ENCODE results near the gene PPP5C.

Gene PPP5C

GRCh38 chr19:46340051-46340659, 6.7 kb upstream of the PPP5C start:
- Histone ChIP-seq H3K9ac (ENCODE audit: low read depth, low read length) (no peak overlapping the region), H3K27ac (ENCODE audit: low read length) (no peak overlapping the region), H3K27me3 (ENCODE audit: insufficient read depth, low read length) (no peaks in the 10 kb centered on the region), H3K36me3 (ENCODE audit: insufficient read depth, low read depth, low read length) (0 out of 2 replicates have a peak, but pooled peaks cover 6% of the 10 kb centered on the region), H3K4me3 (ENCODE audit: low read length) (no peak overlapping the region), H3K4me1 (ENCODE audit: insufficient read depth, low read length) (no peaks in the 10 kb centered on the region), H3K9me3 (ENCODE audit: insufficient read depth, low read depth, low read length) (no peaks in the 10 kb centered on the region)

GRCh38 chr19:46341937-46342336, 5.0 kb upstream of the PPP5C start:
- no peak overlapping the region for H3K4me3 ChIP-seq (ENCODE audit: low read length)
- no peak overlapping the region for H3K9ac ChIP-seq (ENCODE audit: low read depth, low read length)

GRCh38 chr19:46344363-46344762, 2.5 kb upstream of the PPP5C start:
- Histone ChIP-seq H3K9ac (ENCODE audit: low read depth, low read length) (no peak overlapping the region), H3K27ac (ENCODE audit: low read length) (no peak overlapping the region), H3K9me3 (ENCODE audit: insufficient read depth, low read depth, low read length) (no peaks in the 10 kb centered on the region), H3K4me3 (ENCODE audit: low read length) (no peak overlapping the region), H3K36me3 (ENCODE audit: insufficient read depth, low read depth, low read length) (peaks cover 10% of the 10 kb centered on the region; the same call in 1 of the 2 replicates), H3K27me3 (ENCODE audit: insufficient read depth, low read length) (no peaks in the 10 kb centered on the region), H3K4me1 (ENCODE audit: insufficient read depth, low read length) (no peaks in the 10 kb centered on the region)

More at GRCh38 chr19:46341937-46342336, 5.0 kb upstream of the PPP5C start:
- H3K4me1 ChIP-seq (ENCODE audit: insufficient read depth, low read length): no peaks in the 10 kb centered on the region
- H3K27me3 ChIP-seq (ENCODE audit: insufficient read depth, low read length): no peaks in the 10 kb centered on the region
- no peak overlapping the region for H3K27ac ChIP-seq (ENCODE audit: low read length)
- 0 out of 2 replicates have a peak, but pooled peaks cover 6% of the 10 kb centered on the region for H3K36me3 ChIP-seq (ENCODE audit: insufficient read depth, low read depth, low read length)
- H3K9me3 ChIP-seq (ENCODE audit: insufficient read depth, low read depth, low read length): no peaks in the 10 kb centered on the region

- no peaks in the 10 kb centered on the region for H3K9me3 ChIP-seq (ENCODE audit: insufficient read depth, low read depth, low read length)
- H3K36me3 ChIP-seq (ENCODE audit: insufficient read depth, low read depth, low read length): peaks cover 11% of the 10 kb centered on the region; the same call in 1 of the 2 replicates
These were observed 1.7 kb upstream of the PPP5C start for GRCh38 chr19:46345157-46345556.

GRCh38 chr19:46347572-46347883, 641 bp downstream of the PPP5C start:
- Histone ChIP-seq H3K9ac (ENCODE audit: low read depth, low read length) (peak overlapping the region; percentile 99; the same call in 1 of the 2 replicates), H3K36me3 (ENCODE audit: insufficient read depth, low read depth, low read length) (peaks cover 23% of the 10 kb centered on the region), H3K27ac (ENCODE audit: low read length) (peak overlapping the region; percentile 99), H3K4me1 (ENCODE audit: insufficient read depth, low read length) (no peaks in the 10 kb centered on the region), H3K4me3 (ENCODE audit: low read length) (peak overlapping the region; percentile 97), H3K27me3 (ENCODE audit: insufficient read depth, low read length) (no peaks in the 10 kb centered on the region), H3K9me3 (ENCODE audit: insufficient read depth, low read depth, low read length) (no peaks in the 10 kb centered on the region)

More at GRCh38 chr19:46345157-46345556, 1.7 kb upstream of the PPP5C start:
- Histone ChIP-seq H3K27ac (ENCODE audit: low read length) (no peak overlapping the region), H3K9ac (ENCODE audit: low read depth, low read length) (no peak overlapping the region), H3K4me3 (ENCODE audit: low read length) (no peak overlapping the region), H3K27me3 (ENCODE audit: insufficient read depth, low read length) (no peaks in the 10 kb centered on the region), H3K4me1 (ENCODE audit: insufficient read depth, low read length) (no peaks in the 10 kb centered on the region)

GRCh38 chr19:46347985-46348384, 1.1 kb downstream of the PPP5C start:
- Histone ChIP-seq H3K9ac (ENCODE audit: low read depth, low read length) (peak overlapping the region; percentile 99; the same call in 1 of the 2 replicates), H3K27me3 (ENCODE audit: insufficient read depth, low read length) (no peaks in the 10 kb centered on the region), H3K9me3 (ENCODE audit: insufficient read depth, low read depth, low read length) (no peaks in the 10 kb centered on the region), H3K4me3 (ENCODE audit: low read length) (peak overlapping the region; percentile 97), H3K4me1 (ENCODE audit: insufficient read depth, low read length) (no peaks in the 10 kb centered on the region), H3K36me3 (ENCODE audit: insufficient read depth, low read depth, low read length) (peaks cover 25% of the 10 kb centered on the region), H3K27ac (ENCODE audit: low read length) (no peak overlapping the region)

GRCh38 chr19:46349311-46349993, 2.6 kb downstream of the PPP5C start:
- Histone ChIP-seq H3K27ac (ENCODE audit: low read length) (no peak overlapping the region), H3K36me3 (ENCODE audit: insufficient read depth, low read depth, low read length) (peaks cover 38% of the 10 kb centered on the region), H3K9ac (ENCODE audit: low read depth, low read length) (no peak overlapping the region; the same call in 1 of the 2 replicates), H3K9me3 (ENCODE audit: insufficient read depth, low read depth, low read length) (no peaks in the 10 kb centered on the region), H3K4me3 (ENCODE audit: low read length) (no peak overlapping the region), H3K27me3 (ENCODE audit: insufficient read depth, low read length) (no peaks in the 10 kb centered on the region), H3K4me1 (ENCODE audit: insufficient read depth, low read length) (no peaks in the 10 kb centered on the region)

GRCh38 chr19:46350029-46350757, 3.3 kb downstream of the PPP5C start:
- Histone ChIP-seq H3K9ac (ENCODE audit: low read depth, low read length) (no peak overlapping the region), H3K27me3 (ENCODE audit: insufficient read depth, low read length) (no peaks in the 10 kb centered on the region), H3K9me3 (ENCODE audit: insufficient read depth, low read depth, low read length) (no peaks in the 10 kb centered on the region), H3K4me3 (ENCODE audit: low read length) (no peak overlapping the region), H3K27ac (ENCODE audit: low read length) (no peak overlapping the region), H3K4me1 (ENCODE audit: insufficient read depth, low read length) (no peaks in the 10 kb centered on the region), H3K36me3 (ENCODE audit: insufficient read depth, low read depth, low read length) (peaks cover 45% of the 10 kb centered on the region)

- no peaks in the 10 kb centered on the region for H3K9me3 ChIP-seq (ENCODE audit: insufficient read depth, low read depth, low read length)
- H3K27ac ChIP-seq (ENCODE audit: low read length): no peak overlapping the region
- no peak overlapping the region for H3K4me3 ChIP-seq (ENCODE audit: low read length)
- H3K9ac ChIP-seq (ENCODE audit: low read depth, low read length): no peak overlapping the region
- peaks cover 51% of the 10 kb centered on the region for H3K36me3 ChIP-seq (ENCODE audit: insufficient read depth, low read depth, low read length)
- no peaks in the 10 kb centered on the region for H3K4me1 ChIP-seq (ENCODE audit: insufficient read depth, low read length)
- no peaks in the 10 kb centered on the region for H3K27me3 ChIP-seq (ENCODE audit: insufficient read depth, low read length)
These were observed 3.9 kb downstream of the PPP5C start for GRCh38 chr19:46350758-46351159.

GRCh38 chr19:46351241-46352041, 4.6 kb downstream of the PPP5C start:
- Histone ChIP-seq H3K27me3 (ENCODE audit: insufficient read depth, low read length) (no peaks in the 10 kb centered on the region), H3K27ac (ENCODE audit: low read length) (no peak overlapping the region), H3K9ac (ENCODE audit: low read depth, low read length) (no peak overlapping the region), H3K36me3 (ENCODE audit: insufficient read depth, low read depth, low read length) (peaks cover 58% of the 10 kb centered on the region), H3K4me3 (ENCODE audit: low read length) (no peak overlapping the region), H3K9me3 (ENCODE audit: insufficient read depth, low read depth, low read length) (no peaks in the 10 kb centered on the region), H3K4me1 (ENCODE audit: insufficient read depth, low read length) (no peaks in the 10 kb centered on the region)

- Histone ChIP-seq H3K4me1 (ENCODE audit: insufficient read depth, low read length) (no peaks in the 10 kb centered on the region), H3K36me3 (ENCODE audit: insufficient read depth, low read depth, low read length) (peaks cover 77% of the 10 kb centered on the region), H3K4me3 (ENCODE audit: low read length) (no peak overlapping the region), H3K9ac (ENCODE audit: low read depth, low read length) (no peak overlapping the region), H3K27me3 (ENCODE audit: insufficient read depth, low read length) (no peaks in the 10 kb centered on the region), H3K9me3 (ENCODE audit: insufficient read depth, low read depth, low read length) (no peaks in the 10 kb centered on the region), H3K27ac (ENCODE audit: low read length) (no peak overlapping the region)
These were observed 7.0 kb downstream of the PPP5C start for GRCh38 chr19:46353730-46354528.

All from iPS-20b (cell line).